Thyroid gland (tissue), 4 donors: Measurements from ENCODE around the gene PRRT1B. TPM values are rescaled to one million over a fixed set of nuclear protein-coding genes. Genes with fewer than 3 reads are reported as not detected.

Source experiments
- DNase-seq, 2 donors: peaks; one replicate each; pipeline ENCODE4 v3.0.0-alpha.2; 2019
- H3K27ac ChIP-seq, 3 donors: fragments of 200-600 bp; sonication (generic); 1 replicate in 2 of 3; 2 replicates in 1 of 3; pipeline ENCODE4 v1.5.1; 2016 to 2019; ENCODE audit warnings: mild to moderate bottlenecking in 1 of 3, moderate library complexity in 1 of 3
- H3K27me3 ChIP-seq: fragments of 200-600 bp; sonication (generic); one replicate; pipeline ENCODE4 v1.5.1; 2019
- H3K36me3 ChIP-seq, 2 donors: fragments of 200-600 bp; sonication (generic); one replicate each; pipeline ENCODE4 v1.5.1; 2016 to 2019
- H3K4me1 ChIP-seq, 2 donors: fragments of 200-600 bp; sonication (generic); one replicate each; pipeline ENCODE4 v1.5.1; 2017 to 2019
- H3K4me3 ChIP-seq, 3 donors: fragments of 200-600 bp; sonication (generic); replicated peaks in 1 of 3; 1 replicate in 2 of 3; 2 replicates in 1 of 3; pipeline ENCODE4 v1.5.1; 2016; ENCODE audit warnings: mild to moderate bottlenecking in 1 of 3
- H3K9me3 ChIP-seq: fragments of 200-600 bp; sonication (generic); one replicate; pipeline ENCODE4 v1.5.1; 2017
- POLR2A ChIP-seq, 2 donors: fragments of 450-650 bp; IDR thresholded peaks; one replicate each; pipeline ENCODE4 v1.6.1; 2017; ENCODE audit warnings: antibody characterized with exemption in 2 of 2, mild to moderate bottlenecking in 2 of 2, moderate library complexity in 1 of 2
- WGBS, 2 donors: methylation state at CpG; one replicate each; pipeline ENCODE4 v1.1.5; 2017; 5-methylcytosine and 5-hydroxymethylcytosine counted together
- intact Hi-C: fragments of 100-400 bp; cut with DNase I; formaldehyde crosslinking; loops from one replicate; pipeline ENCODE4 v1.15.1; 2023
- total RNA-seq, 4 donors: library from RNA; depleted of rRNA; stranded (reverse); fragments of >200 nt; gene quantifications; one replicate each; pipeline ENCODE4 v1.2.3, GENCODE V29; 2016
- TF ChIP-seq, protein P1 (sequence below), 6 experiments: fragments of 200-600 bp in 3 of 6; fragments of 450-650 bp in 3 of 6; sonication (generic) in 3 of 6; IDR thresholded peaks; one replicate each; pipeline ENCODE4 v1.5.1; 2016 to 2019; ENCODE audit warnings: antibody characterized with exemption in 6 of 6, mild to moderate bottlenecking in 2 of 6, inconsistent platforms in 1 of 6, moderate library complexity in 1 of 6

PRRT1B gene
- total RNA-seq, 4 donors from 2014 or later, result not detected

DNA sequence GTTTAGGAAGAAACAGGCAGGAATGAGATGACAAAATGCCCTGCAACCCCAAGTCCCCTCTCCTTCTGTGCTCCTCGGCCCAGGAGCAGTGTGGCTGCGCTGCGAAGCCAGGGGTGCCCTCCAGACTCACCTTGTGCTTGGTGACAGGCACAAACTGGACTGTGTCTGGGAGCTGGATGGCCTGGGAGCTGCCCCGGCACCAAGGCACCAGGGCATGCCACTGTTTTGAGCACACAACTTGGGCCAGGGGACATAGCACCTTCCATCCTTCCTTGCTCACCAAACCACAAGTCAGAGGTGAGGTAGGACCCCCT is 51.1 kb downstream of the PRRT1B start:
- DNase-seq, result no peak
- Histone ChIP-seq H3K4me3 (no peak overlapping the region), H3K4me1 (no peaks in the 10 kb centered on the region), H3K27me3 (no peaks in the 10 kb centered on the region), H3K9me3 (no peaks in the 10 kb centered on the region), H3K27ac (no peak overlapping the region), H3K36me3 (peaks cover 24 to 38% of the 10 kb centered on the region in 2 donors)
- no peak for TF ChIP-seq POLR2A (IDR thresholded peaks at IDR 0.05)
- TF ChIP-seq, protein P1, sequence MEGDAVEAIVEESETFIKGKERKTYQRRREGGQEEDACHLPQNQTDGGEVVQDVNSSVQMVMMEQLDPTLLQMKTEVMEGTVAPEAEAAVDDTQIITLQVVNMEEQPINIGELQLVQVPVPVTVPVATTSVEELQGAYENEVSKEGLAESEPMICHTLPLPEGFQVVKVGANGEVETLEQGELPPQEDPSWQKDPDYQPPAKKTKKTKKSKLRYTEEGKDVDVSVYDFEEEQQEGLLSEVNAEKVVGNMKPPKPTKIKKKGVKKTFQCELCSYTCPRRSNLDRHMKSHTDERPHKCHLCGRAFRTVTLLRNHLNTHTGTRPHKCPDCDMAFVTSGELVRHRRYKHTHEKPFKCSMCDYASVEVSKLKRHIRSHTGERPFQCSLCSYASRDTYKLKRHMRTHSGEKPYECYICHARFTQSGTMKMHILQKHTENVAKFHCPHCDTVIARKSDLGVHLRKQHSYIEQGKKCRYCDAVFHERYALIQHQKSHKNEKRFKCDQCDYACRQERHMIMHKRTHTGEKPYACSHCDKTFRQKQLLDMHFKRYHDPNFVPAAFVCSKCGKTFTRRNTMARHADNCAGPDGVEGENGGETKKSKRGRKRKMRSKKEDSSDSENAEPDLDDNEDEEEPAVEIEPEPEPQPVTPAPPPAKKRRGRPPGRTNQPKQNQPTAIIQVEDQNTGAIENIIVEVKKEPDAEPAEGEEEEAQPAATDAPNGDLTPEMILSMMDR (IDR thresholded peaks at IDR 0.05), result no peak
- intact Hi-C loops, result no loop called here
- 86 to 100% methylated on average over 3 of the region's 4 CpGs for WGBS, 2 donors

DNA sequence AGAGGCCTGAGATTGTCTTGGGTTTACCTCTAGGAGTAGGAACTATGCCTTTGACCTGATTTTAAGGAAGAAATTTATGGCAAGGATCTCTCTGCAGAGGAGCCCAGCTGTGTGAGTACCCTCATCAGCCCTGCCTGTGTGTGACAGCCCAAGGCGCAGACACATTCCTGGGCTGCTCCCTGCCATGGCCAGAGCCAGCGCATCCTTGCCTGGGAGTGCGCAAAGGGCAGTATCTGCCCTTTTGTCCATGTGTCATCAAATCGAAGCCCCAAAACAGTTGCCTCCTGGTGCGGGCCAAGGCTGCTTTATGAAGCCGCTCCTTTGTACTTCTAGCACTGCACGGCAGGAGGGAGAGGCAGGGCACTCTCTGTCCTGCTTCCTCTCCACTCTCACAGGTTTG is 51.9 kb downstream of the PRRT1B start:
- DNase-seq, result no peak
- intact Hi-C loops, result no loop called here
- no peak overlapping the region for H3K27ac ChIP-seq
- 94 to 98% methylated on average over 6 to 7 of the region's 7 CpGs for WGBS, 2 donors
- H3K27me3 ChIP-seq, result no peaks in the 10 kb centered on the region
- no peaks in the 10 kb centered on the region for H3K9me3 ChIP-seq
- TF ChIP-seq, protein P1 (IDR thresholded peaks at IDR 0.05), result no peak
- no peak for TF ChIP-seq POLR2A (IDR thresholded peaks at IDR 0.05)
- H3K4me1 ChIP-seq, result no peaks in the 10 kb centered on the region
- peaks cover 30 to 38% of the 10 kb centered on the region in 2 donors for H3K36me3 ChIP-seq
- no peak overlapping the region for H3K4me3 ChIP-seq

DNA sequence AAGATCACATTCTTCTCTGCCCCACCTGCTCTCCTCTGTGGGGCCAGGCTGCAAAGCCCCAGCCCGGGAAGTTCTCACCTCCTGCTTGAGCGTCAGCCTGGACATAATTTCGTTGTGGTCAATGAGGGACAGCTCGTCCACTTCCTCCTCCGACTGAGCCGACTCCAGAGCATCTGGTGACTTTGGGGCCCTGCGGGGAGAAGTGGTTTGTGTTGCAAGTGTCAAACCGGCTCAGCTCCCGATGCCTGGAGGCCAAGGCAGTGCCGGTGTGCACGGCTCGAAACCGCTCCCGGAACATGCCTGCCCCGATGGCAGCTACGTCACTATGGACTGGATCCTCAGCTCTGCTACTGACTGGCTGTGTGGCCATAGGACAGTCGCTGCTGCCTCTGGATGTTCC is 52.8 kb downstream of the PRRT1B start:
- Histone ChIP-seq H3K27me3 (no peaks in the 10 kb centered on the region), H3K36me3 (peaks cover 34 to 38% of the 10 kb centered on the region in 2 donors), H3K4me3 (no peak overlapping the region), H3K4me1 (no peaks in the 10 kb centered on the region), H3K27ac (no peak overlapping the region), H3K9me3 (no peaks in the 10 kb centered on the region)
- intact Hi-C loops, result no loop called here
- no peak for DNase-seq
- TF ChIP-seq, protein P1 (IDR thresholded peaks at IDR 0.05), result no peak
- no peak for TF ChIP-seq POLR2A (IDR thresholded peaks at IDR 0.05)
- 74 to 85% methylated on average over 8 to 16 of the region's 17 CpGs for WGBS, 2 donors

DNA sequence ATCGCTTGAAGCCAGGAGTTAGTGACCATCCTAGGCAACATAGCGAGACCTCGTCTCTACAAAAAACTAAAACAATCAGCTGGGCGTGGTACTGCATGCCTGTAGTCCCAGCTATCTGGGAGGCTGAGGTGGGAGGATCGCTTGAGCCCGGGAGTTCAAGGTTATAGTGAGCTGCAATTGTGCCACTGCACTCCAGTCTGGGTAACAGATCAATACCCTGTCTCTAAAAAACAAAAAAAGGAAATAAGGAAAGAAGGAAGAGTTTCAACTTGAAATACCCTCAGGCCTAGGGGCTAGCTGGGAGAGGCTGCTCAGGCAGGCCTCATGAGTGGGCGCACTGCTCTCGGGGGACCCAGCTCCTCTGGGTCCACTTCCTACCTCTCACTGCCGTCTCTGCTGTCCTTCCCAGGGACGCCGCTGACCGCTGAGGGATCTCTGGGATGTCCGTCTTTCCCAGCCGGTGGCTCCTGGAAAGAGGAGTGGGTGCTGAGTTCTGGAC is 56.4 kb downstream of the PRRT1B start:
- H3K4me3 ChIP-seq, result no peak overlapping the region
- 93 to 94% methylated on average over 14 of the region's 14 CpGs for WGBS, 2 donors
- TF ChIP-seq, protein P1 (IDR thresholded peaks at IDR 0.05), result no peak
- no peak for TF ChIP-seq POLR2A (IDR thresholded peaks at IDR 0.05)
- intact Hi-C loops, result no loop called here
- H3K27me3 ChIP-seq, result no peaks in the 10 kb centered on the region
- no peak for DNase-seq
- H3K9me3 ChIP-seq, result no peaks in the 10 kb centered on the region
- no peaks in the 10 kb centered on the region for H3K4me1 ChIP-seq
- no peak overlapping the region for H3K27ac ChIP-seq
- peaks cover 11 to 22% of the 10 kb centered on the region in 2 donors for H3K36me3 ChIP-seq

DNA sequence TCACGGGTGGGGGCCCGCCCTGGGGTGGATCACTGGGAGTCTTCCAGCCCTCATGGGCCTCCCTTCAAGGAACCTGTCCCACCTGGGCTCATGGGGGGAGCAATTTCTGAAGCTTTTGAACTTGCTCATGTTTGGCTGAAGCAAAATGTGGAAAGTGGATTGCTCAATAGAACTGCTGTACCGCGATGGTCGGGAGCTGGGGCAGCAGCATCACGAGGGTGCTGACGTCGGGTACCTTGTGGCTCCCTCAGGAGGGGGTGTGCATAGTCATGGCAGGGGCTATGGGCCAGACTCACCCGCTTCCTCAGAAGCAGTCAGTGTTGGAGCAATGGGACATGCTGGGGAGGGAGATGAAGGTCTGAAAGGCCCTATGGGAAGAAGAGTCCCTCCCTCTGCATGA is 57.9 kb downstream of the PRRT1B start:
- Histone ChIP-seq H3K36me3 (peaks cover 4 to 14% of the 10 kb centered on the region in 2 donors), H3K27me3 (no peaks in the 10 kb centered on the region), H3K4me3 (no peak overlapping the region), H3K9me3 (no peaks in the 10 kb centered on the region), H3K27ac (no peak overlapping the region), H3K4me1 (peaks cover 3 to 5% of the 10 kb centered on the region in 2 donors)
- WGBS, 2 donors, result 89 to 96% methylated on average over 8 to 9 of the region's 9 CpGs
- TF ChIP-seq, protein P1 (IDR thresholded peaks at IDR 0.05), result no peak
- TF ChIP-seq POLR2A (IDR thresholded peaks at IDR 0.05), result no peak
- intact Hi-C loops, result no loop called here
- DNase-seq, result no peak
